Fibroblast of lung (primary cell): Measurements from ENCODE around the gene MRE11. TPM values are rescaled to one million over a fixed set of nuclear protein-coding genes. Genes with fewer than 3 reads are reported as not detected.
"Not testable (repeated sequence)": the region's sequence is repeated elsewhere in the genome, so short reads cannot be mapped to it uniquely, and the experiment has no call there.

Experiments
- DNase-seq, 2 donors: peaks; one replicate each; pipeline versions ENCODE4 v3.0.0 to v3.0.0-alpha.2; 2010; ENCODE audit warnings: low read depth in 2 of 2
- H2AFZ ChIP-seq: 2 replicates; pipeline ENCODE4 v1.5.1; 2012; ENCODE audit warnings: low read length, control low read depth, inconsistent platforms
- H3K27ac ChIP-seq: 2 replicates; pipeline ENCODE4 v1.5.1; 2011; ENCODE audit warnings: low read length, control low read depth; ENCODE audit not compliant: insufficient read depth
- H3K27me3 ChIP-seq: 2 replicates; pipeline ENCODE4 v1.5.1; 2011; ENCODE audit warnings: mild to moderate bottlenecking, low read length; ENCODE audit not compliant: control insufficient read depth, insufficient read depth
- H3K36me3 ChIP-seq: 2 replicates; pipeline ENCODE4 v1.5.1; 2011; ENCODE audit warnings: low read length; ENCODE audit not compliant: control insufficient read depth, insufficient read depth
- H3K4me1 ChIP-seq: 2 replicates; pipeline ENCODE4 v1.5.1; 2011; ENCODE audit warnings: low read length; ENCODE audit not compliant: control insufficient read depth, insufficient read depth; ENCODE audit errors: extremely low read depth
- H3K4me2 ChIP-seq: 2 replicates; pipeline ENCODE4 v1.5.1; 2011; ENCODE audit warnings: low read length, control low read depth; ENCODE audit not compliant: insufficient read depth; ENCODE audit errors: extremely low read depth
- H3K4me3 ChIP-seq, 4 experiments: fragments of 200-600 bp in 1 of 4; sonication (generic) in 1 of 4; replicated peaks in 1 of 4; 2 replicates each; pipeline ENCODE4 v1.5.1; 2011 to 2016; ENCODE audit warnings: low read length in 4 of 4, low read depth in 3 of 4, mild to moderate bottlenecking in 3 of 4, control low read depth in 2 of 4, inconsistent platforms in 1 of 4, mixed read lengths in 1 of 4; ENCODE audit not compliant: insufficient read depth in 1 of 4; ENCODE audit errors: control extremely low read depth in 1 of 4
- H3K79me2 ChIP-seq: 2 replicates; pipeline ENCODE4 v1.5.1; 2012; ENCODE audit warnings: mild to moderate bottlenecking, low read length, inconsistent platforms; ENCODE audit not compliant: control insufficient read depth, insufficient read depth
- H3K9ac ChIP-seq: 2 replicates; pipeline ENCODE4 v1.5.1; 2011; ENCODE audit warnings: mild to moderate bottlenecking, low read length, control low read depth; ENCODE audit not compliant: insufficient read depth
- H3K9me3 ChIP-seq: 2 replicates; pipeline ENCODE4 v1.5.1; 2012; ENCODE audit warnings: low read depth, low read length; ENCODE audit not compliant: control insufficient read depth, insufficient read depth
- H4K20me1 ChIP-seq: 2 replicates; pipeline ENCODE4 v1.5.1; 2011; ENCODE audit warnings: low read length; ENCODE audit not compliant: control insufficient read depth, insufficient read depth; ENCODE audit errors: extremely low read depth
- EZH2 ChIP-seq: IDR thresholded peaks from 2 replicates; pipeline ENCODE4 v1.5.1; 2012; ENCODE audit warnings: low read length, control low read depth, mild to moderate bottlenecking; ENCODE audit errors: missing control alignments
- polyA plus RNA-seq, 2 donors: library from polyadenylated mRNA; depleted of rRNA in 1 of 2; stranded (reverse) in 1 of 2; unstranded in 1 of 2; fragments of >200 nt; gene quantifications; 2 replicates each; pipeline ENCODE4 v1.2.1, GENCODE V29; 2011 to 2012; ENCODE audit warnings: missing spikeins in 1 of 2
- total RNA-seq: library from RNA; depleted of rRNA; stranded (reverse); fragments of >200 nt; gene quantifications from 2 replicates; pipeline ENCODE4 v1.2.1, GENCODE V29; 2014
- TF ChIP-seq, protein P1 (sequence below), 2 donors: IDR thresholded peaks in 1 of 2; conservative IDR thresholded peaks in 1 of 2; 1 replicate in 1 of 2; 2 replicates in 1 of 2; pipeline ENCODE4 v1.5.1; 2011 to 2012; ENCODE audit warnings: low read length in 2 of 2, control low read depth in 1 of 2, inconsistent platforms in 1 of 2, low read depth in 1 of 2, mild to moderate bottlenecking in 1 of 2

MRE11 gene
- total and polyA plus RNA-seq, 2 donors (not counting 1 experiment from before 2014, with no cell fraction given) = 6.9 to 7.4 TPM

GRCh38 chr11:94507485-94507884, 13.8 kb upstream of the MRE11 start:
- no peaks in the 10 kb centered on the region for H3K36me3 ChIP-seq
- H4K20me1 ChIP-seq = no peaks in the 10 kb centered on the region
- TF ChIP-seq EZH2 = no peak
- TF ChIP-seq, protein P1, sequence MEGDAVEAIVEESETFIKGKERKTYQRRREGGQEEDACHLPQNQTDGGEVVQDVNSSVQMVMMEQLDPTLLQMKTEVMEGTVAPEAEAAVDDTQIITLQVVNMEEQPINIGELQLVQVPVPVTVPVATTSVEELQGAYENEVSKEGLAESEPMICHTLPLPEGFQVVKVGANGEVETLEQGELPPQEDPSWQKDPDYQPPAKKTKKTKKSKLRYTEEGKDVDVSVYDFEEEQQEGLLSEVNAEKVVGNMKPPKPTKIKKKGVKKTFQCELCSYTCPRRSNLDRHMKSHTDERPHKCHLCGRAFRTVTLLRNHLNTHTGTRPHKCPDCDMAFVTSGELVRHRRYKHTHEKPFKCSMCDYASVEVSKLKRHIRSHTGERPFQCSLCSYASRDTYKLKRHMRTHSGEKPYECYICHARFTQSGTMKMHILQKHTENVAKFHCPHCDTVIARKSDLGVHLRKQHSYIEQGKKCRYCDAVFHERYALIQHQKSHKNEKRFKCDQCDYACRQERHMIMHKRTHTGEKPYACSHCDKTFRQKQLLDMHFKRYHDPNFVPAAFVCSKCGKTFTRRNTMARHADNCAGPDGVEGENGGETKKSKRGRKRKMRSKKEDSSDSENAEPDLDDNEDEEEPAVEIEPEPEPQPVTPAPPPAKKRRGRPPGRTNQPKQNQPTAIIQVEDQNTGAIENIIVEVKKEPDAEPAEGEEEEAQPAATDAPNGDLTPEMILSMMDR (conservative IDR thresholded peaks at IDR 0.05 in 1 of 2, IDR thresholded peaks at IDR 0.05 in 1 of 2; ENCODE audit: low read depth in 1 of 2, low read length in 2 of 2) = no peak
- DNase-seq = no peak
- no peak overlapping the region for H2AFZ ChIP-seq
- no peak overlapping the region for H3K27ac ChIP-seq
- no peaks in the 10 kb centered on the region for H3K4me1 ChIP-seq
- H3K79me2 ChIP-seq = no peaks in the 10 kb centered on the region
- no peak overlapping the region for H3K4me2 ChIP-seq
- H3K9ac ChIP-seq = no peak overlapping the region
- H3K9me3 ChIP-seq = no peaks in the 10 kb centered on the region
- no peaks in the 10 kb centered on the region for H3K27me3 ChIP-seq
- H3K4me3 ChIP-seq = no peak overlapping the region

GRCh38 chr11:94506513-94506912, 12.9 kb upstream of the MRE11 start:
- H2AFZ ChIP-seq, H3K27me3 ChIP-seq, H3K9me3 ChIP-seq, DNase-seq, H3K4me1 ChIP-seq, H4K20me1 ChIP-seq, H3K79me2 ChIP-seq, H3K4me2 ChIP-seq, H3K27ac ChIP-seq, H3K4me3 ChIP-seq, H3K9ac ChIP-seq, H3K36me3 ChIP-seq: not testable (repeated sequence)

GRCh38 chr11:94504689-94505293, 11.1 kb upstream of the MRE11 start:
- DNase-seq = peak; percentile 41 to 70
- no peaks in the 10 kb centered on the region for H3K4me1 ChIP-seq
- peaks cover 3% of the 10 kb centered on the region for H3K36me3 ChIP-seq

More at GRCh38 chr11:94504689-94505293, 11.1 kb upstream of the MRE11 start:
- TF ChIP-seq EZH2 = no peak
- TF ChIP-seq, protein P1 (conservative IDR thresholded peaks at IDR 0.05 in 1 of 2, IDR thresholded peaks at IDR 0.05 in 1 of 2; ENCODE audit: low read depth in 1 of 2, low read length in 2 of 2) = peak; percentile 37 to 63
- Histone ChIP-seq H3K9ac (no peak overlapping the region), H2AFZ (no peak overlapping the region), H3K79me2 (no peaks in the 10 kb centered on the region), H3K27ac (no peak overlapping the region), H3K4me3 (no peak overlapping the region), H4K20me1 (no peaks in the 10 kb centered on the region), H3K4me2 (no peak overlapping the region), H3K9me3 (no peaks in the 10 kb centered on the region), H3K27me3 (no peaks in the 10 kb centered on the region)
